MCF 10A (cell line): ENCODE results near the gene ANXA6. TPM values are rescaled to one million over a fixed set of nuclear protein-coding genes. Genes with fewer than 3 reads are reported as not detected.

Source experiments
- BruUV-seq: library from RNA; stranded (reverse); fragments of 400-500 nt; replicated peaks from 2 replicates; lab custom pipeline; 2021; lab: Mats Ljungman, UMichigan
- CTCF ChIA-PET: fragments of 300-600 bp; sonication (Branson Sonifier 250); formaldehyde crosslinking; extraction: SDS; loops from one replicate; lab custom pipeline; 2021; ENCODE audit warnings: antibody characterized with exemption, inconsistent platforms; lab: Yijun Ruan, JAX
- POLR2A ChIA-PET: fragments of 300-600, 350-650 bp; sonication (Branson Sonifier 250); formaldehyde crosslinking; extraction: SDS; loops from one replicate; lab custom pipeline; 2020; ENCODE audit warnings: antibody characterized with exemption, inconsistent platforms; lab: Yijun Ruan, JAX
- DNase-seq: peaks from one replicate; pipeline ENCODE4 v3.0.0-alpha.2; 2018; ENCODE audit not compliant: unreplicated experiment
- H3K27ac Mint-ChIP-seq: one replicate; pipeline ENCODE4 v1.8.0; 2022; ENCODE audit warnings: mild to moderate bottlenecking, low read depth, mixed read lengths; ENCODE audit not compliant: unreplicated experiment
- H3K27me3 Mint-ChIP-seq: one replicate; pipeline ENCODE4 v1.8.0; 2022; ENCODE audit warnings: mixed read lengths; ENCODE audit not compliant: insufficient read depth, unreplicated experiment
- H3K36me3 Mint-ChIP-seq: one replicate; pipeline ENCODE4 v1.8.0; 2022; ENCODE audit warnings: mild to moderate bottlenecking, moderate library complexity, mixed read lengths; ENCODE audit not compliant: insufficient read depth, unreplicated experiment
- H3K4me1 Mint-ChIP-seq: one replicate; pipeline ENCODE4 v1.8.0; 2022; ENCODE audit warnings: mixed read lengths; ENCODE audit not compliant: insufficient read depth, unreplicated experiment
- H3K4me3 Mint-ChIP-seq: one replicate; pipeline ENCODE4 v1.8.0; 2022; ENCODE audit warnings: mild to moderate bottlenecking, moderate library complexity, mixed read lengths; ENCODE audit not compliant: unreplicated experiment
- H3K9me3 Mint-ChIP-seq: one replicate; pipeline ENCODE4 v1.8.0; 2022; ENCODE audit warnings: mixed read lengths; ENCODE audit not compliant: unreplicated experiment
- intact Hi-C: fragments of 100-400 bp; cut with micrococcal nuclease; formaldehyde crosslinking; loops from 2 replicates; pipeline ENCODE4 v1.14.1; 2022
- total RNA-seq: library from RNA; stranded (reverse); gene quantifications from 2 replicates; pipeline ENCODE4 v1.2.3, GENCODE V29; 2022
- TF ChIP-seq, protein P1 (sequence below): fragments of 200-600 bp; IDR thresholded peaks from one replicate; pipeline ENCODE4 v1.8.0; 2022; ENCODE audit warnings: antibody characterized with exemption, mild to moderate bottlenecking; ENCODE audit not compliant: unreplicated experiment

The ANXA6 gene
- total RNA-seq, 1 experiment from 2014 or later: 2.6 TPM

DNA sequence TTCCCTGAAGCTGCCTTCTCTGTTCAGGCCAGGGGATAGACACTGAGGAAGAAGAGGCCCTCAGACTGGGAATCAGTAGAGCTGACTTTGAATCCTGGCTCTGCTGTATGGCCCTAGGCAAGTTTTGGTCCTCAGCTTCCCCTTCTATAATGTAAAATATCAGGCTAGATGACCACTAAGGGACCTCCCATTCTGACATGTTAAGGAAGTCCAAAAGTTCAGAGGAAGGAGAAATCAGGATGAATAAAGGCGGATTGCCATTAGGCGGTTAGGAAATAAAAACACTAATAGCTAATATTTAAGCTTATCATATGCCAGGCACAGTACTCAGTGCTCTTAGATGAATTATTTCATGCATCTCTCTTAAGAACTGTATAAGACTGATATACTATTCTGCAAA lies 67.9 kb downstream of the ANXA6 start:
- H3K4me1 Mint-ChIP-seq: peaks cover 53% of the 10 kb centered on the region
- no peak overlapping the region for H3K27ac Mint-ChIP-seq
- H3K4me3 Mint-ChIP-seq: no peak overlapping the region
- H3K36me3 Mint-ChIP-seq: no peaks in the 10 kb centered on the region
- TF ChIP-seq, protein P1, sequence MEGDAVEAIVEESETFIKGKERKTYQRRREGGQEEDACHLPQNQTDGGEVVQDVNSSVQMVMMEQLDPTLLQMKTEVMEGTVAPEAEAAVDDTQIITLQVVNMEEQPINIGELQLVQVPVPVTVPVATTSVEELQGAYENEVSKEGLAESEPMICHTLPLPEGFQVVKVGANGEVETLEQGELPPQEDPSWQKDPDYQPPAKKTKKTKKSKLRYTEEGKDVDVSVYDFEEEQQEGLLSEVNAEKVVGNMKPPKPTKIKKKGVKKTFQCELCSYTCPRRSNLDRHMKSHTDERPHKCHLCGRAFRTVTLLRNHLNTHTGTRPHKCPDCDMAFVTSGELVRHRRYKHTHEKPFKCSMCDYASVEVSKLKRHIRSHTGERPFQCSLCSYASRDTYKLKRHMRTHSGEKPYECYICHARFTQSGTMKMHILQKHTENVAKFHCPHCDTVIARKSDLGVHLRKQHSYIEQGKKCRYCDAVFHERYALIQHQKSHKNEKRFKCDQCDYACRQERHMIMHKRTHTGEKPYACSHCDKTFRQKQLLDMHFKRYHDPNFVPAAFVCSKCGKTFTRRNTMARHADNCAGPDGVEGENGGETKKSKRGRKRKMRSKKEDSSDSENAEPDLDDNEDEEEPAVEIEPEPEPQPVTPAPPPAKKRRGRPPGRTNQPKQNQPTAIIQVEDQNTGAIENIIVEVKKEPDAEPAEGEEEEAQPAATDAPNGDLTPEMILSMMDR: no peak
- H3K27me3 Mint-ChIP-seq: no peaks in the 10 kb centered on the region
- ChIA-PET POLR2A (interaction anchor here (0.6 to 2.7 kb wide), 7 partner anchors 8 to 1246 kb away, joined by 3 to 15 read pairs (median 3); partner anchors contain the start of gene TNIP1), CTCF (interaction anchor here (0.9 to 3.1 kb wide), 6 partner anchors 18 to 43 kb away, joined by 4 to 27 read pairs (median 10); no protein-coding TSS in a partner anchor)
- DNase-seq: no peak
- BruUV-seq: no TSS peak
- H3K9me3 Mint-ChIP-seq: no peaks in the 10 kb centered on the region
- intact Hi-C loops: no loop called here

DNA sequence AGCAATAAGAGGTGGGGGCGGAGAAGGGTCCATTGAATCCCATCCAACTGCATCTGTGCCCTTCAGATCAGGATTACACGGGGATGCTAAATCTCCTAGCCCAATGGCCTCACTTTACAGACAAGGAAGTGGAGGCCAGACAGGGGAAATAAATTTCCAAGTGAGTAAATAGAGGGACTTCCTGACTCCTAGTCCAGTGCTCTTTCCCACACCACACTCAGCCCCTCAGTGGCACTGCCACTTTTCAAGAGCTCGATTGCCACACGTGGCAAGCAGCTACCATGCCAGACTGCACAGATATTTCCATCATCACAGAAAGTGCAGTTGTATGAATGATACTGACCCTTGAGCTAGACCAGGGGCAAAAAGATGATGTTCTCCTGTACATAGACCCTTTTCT lies 68.6 kb downstream of the ANXA6 start:
- Mint-ChIP-seq H3K27ac (no peak overlapping the region), H3K4me3 (no peak overlapping the region), H3K4me1 (peaks cover 50% of the 10 kb centered on the region), H3K27me3 (no peaks in the 10 kb centered on the region), H3K9me3 (no peaks in the 10 kb centered on the region), H3K36me3 (no peaks in the 10 kb centered on the region)
- TF ChIP-seq, protein P1: no peak
- ChIA-PET POLR2A (interaction anchor here (1.1 to 2.7 kb wide), 5 partner anchors 8 to 35 kb away, joined by 3 to 15 read pairs (median 4); partner anchors contain the start of gene TNIP1), CTCF (interaction anchor here (0.9 to 3.1 kb wide), 5 partner anchors 17 to 42 kb away, joined by 4 to 27 read pairs (median 13); no protein-coding TSS in a partner anchor)
- no TSS peak for BruUV-seq
- DNase-seq: no peak
- intact Hi-C loops: no loop called here

DNA sequence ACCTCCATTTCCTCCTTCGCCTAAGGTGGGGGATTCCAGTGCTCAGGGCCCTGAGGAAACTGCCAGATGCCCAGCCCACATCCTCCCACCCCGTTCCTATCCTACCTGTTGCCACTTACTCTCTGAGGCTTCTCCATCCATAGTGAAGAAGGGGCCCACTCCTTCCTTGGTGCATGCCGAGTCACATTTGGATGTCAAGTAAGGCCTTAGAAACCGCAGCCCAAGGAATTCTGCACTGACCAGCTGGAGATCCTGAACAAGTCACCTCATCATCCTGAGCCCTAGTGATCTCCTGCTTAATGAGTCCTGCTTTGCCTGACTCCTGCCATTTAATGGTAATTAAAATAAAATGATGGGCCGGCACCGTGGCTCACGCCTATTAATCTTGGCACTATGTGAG lies 70.1 kb downstream of the ANXA6 start:
- Mint-ChIP-seq H3K36me3 (peaks cover 6% of the 10 kb centered on the region), H3K9me3 (no peaks in the 10 kb centered on the region), H3K27ac (no peak overlapping the region), H3K27me3 (no peaks in the 10 kb centered on the region), H3K4me1 (peaks cover 50% of the 10 kb centered on the region), H3K4me3 (no peak overlapping the region)
- no peak for DNase-seq
- ChIA-PET CTCF (interaction anchor here (0.6 to 1.8 kb wide), 8 partner anchors 8 to 152 kb away, joined by 3 to 9 read pairs (median 3); no protein-coding TSS in a partner anchor), POLR2A (interaction anchor here (0.6 to 2.2 kb wide), 2 partner anchors 12 to 128 kb away, joined by 3 to 6 read pairs; no protein-coding TSS in a partner anchor)
- BruUV-seq: no TSS peak
- intact Hi-C loops: no loop called here
- TF ChIP-seq, protein P1: no peak

DNA sequence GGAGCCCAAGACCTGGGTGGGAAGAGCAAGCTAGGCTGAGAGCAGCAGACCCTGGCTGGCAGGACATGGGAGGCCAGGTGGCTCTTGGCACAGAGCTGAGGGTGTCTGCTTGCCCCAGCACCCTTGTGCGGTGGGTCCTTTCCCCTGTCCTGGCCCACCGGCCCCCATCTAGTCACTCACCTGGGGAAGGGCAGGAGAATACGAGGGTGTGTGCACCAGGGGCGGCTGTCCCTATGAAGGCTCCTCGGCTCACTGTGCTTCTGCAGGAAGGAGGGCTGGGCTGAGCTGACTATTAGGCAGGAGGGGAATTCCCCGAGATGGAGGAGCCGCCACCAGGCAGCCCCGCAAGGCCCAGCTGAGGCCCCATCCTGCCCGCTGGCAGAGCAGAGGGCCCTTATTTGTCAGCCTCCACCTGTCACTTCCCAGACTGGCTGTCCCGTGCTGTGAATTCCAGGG lies 70.6 kb downstream of the ANXA6 start:
- intact Hi-C loops: no loop called here
- Mint-ChIP-seq H3K4me1 (peaks cover 51% of the 10 kb centered on the region), H3K9me3 (no peaks in the 10 kb centered on the region), H3K27me3 (no peaks in the 10 kb centered on the region), H3K27ac (peak overlapping the region; percentile 59), H3K36me3 (peaks cover 9% of the 10 kb centered on the region), H3K4me3 (peak overlapping the region; percentile 73)
- ChIA-PET CTCF (interaction anchor here (0.6 to 1.8 kb wide), 8 partner anchors 27 to 152 kb away, joined by 3 to 9 read pairs (median 3); no protein-coding TSS in a partner anchor), POLR2A (interaction anchor here (0.6 to 2.2 kb wide), 3 partner anchors 12 to 297 kb away, joined by 3 to 6 read pairs (median 3); no protein-coding TSS in a partner anchor)
- no TSS peak for BruUV-seq
- TF ChIP-seq, protein P1: no peak
- DNase-seq: peak; percentile 65
